HG02571 (cell line): ENCODE measurements around the gene KRT33A.

Experiments used
- ATAC-seq: cut with Tn5 transposase; IDR thresholded peaks from one replicate; pipeline ENCODE4 v1.9.1; 2021; ENCODE audit warnings: mild to moderate bottlenecking, moderate library complexity; ENCODE audit not compliant: unreplicated experiment

The KRT33A gene

DNA sequence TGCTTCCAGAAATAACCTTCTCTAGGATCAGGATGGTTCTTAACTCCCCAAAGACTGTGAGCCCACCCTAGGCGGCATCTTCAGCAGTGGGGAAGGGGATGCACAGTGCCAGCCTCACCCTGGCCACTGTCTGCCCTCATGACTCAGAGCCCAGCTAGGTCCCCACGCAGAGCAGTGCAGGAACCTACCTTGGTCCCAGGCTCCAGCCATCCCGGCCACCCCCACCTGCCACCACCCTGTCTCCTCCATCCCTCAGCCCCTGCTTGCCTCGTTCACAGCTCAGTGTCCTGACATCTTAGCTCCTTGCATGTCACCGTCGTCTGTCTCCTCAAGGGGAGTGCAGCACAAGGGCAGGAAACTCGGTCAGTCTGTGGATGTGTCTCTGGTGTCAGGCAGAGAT is 19.0 kb downstream of the KRT33A start:
- ATAC-seq, result no peak

DNA sequence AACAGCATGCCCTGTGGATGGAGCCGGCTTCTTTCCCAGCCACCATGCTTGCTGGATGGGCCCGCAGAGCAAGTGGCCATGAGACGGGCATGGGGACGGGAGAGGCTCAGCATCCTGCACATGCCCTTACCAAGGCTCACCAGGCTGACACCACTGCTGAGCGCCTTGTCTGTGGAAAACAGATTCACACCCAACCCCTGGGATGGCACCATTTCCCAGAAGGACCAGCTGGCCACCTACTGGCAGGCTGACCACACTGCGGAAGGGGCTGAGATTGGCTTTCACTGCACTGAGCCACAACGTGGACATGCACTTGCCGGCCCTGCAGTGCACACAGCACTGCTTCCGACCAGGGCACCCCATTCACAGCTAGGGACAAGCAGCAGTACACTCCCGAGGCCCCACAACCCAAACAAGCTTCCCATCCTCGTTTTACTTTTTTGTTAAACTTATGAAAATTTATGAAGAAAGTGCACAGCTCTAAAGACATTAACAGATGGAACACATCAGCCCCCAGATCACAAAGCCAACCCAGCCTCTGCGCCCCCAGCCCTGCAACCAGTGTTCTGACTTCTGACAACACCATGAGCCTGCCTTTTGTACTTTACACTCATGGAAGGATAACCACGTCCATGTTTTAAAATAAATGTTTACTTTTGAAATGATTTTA is 21.2 kb downstream of the KRT33A start:
- ATAC-seq, result no peak

DNA sequence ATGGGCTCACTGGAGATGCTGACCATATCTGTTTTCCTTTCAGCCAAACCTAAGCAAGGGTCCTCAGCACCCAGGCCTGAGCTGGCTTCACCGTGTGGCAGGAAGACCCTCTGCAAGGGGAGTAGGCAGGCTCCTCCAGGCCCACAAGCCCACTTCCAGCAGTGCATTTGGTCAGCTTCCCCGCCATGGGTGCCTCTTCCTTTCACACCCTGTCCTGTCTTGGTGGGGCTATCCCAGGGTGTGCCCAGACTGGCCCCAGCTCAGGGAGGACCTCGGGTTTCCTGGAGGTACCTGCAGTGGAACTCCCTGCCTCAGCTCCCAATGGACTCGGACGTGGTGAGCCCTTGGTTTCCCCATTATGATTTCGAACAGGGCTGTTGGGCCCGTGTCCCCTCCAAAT is 22.4 kb downstream of the KRT33A start:
- no peak for ATAC-seq

DNA sequence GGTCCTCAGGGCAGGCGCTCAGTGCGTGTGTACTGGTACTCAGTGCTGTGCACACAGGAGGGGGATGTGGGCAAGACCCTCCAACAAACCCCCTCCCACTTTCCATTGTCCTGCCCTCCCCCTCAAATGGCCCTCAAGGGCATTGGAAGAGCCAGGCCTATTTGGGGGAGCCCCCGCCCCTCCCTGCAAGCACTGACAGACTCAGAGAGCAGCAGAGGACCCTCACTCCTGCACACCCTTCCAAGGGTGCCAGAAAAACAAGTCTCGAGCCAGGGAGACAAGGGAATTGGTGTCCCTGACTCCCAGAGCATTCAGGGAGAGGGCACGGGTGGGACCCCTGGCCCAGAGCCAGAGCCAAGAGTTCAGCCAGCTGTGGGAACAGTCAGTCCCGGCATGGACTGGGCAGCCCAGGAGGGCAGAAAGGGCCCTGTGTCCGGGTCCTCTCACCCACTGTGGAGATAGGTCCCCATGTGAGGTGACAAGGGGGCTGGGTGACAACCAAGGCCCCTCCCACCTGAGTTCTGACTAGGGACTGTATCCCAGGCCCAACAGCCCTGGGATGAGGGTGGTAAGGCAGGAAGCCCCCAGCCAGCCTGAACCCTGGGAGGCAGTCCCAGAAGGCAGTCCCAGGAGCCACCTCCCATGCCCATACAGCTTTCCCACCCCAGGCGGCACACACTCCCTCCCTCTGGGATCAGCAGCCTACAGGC is 23.1 kb downstream of the KRT33A start:
- ATAC-seq, result no peak

DNA sequence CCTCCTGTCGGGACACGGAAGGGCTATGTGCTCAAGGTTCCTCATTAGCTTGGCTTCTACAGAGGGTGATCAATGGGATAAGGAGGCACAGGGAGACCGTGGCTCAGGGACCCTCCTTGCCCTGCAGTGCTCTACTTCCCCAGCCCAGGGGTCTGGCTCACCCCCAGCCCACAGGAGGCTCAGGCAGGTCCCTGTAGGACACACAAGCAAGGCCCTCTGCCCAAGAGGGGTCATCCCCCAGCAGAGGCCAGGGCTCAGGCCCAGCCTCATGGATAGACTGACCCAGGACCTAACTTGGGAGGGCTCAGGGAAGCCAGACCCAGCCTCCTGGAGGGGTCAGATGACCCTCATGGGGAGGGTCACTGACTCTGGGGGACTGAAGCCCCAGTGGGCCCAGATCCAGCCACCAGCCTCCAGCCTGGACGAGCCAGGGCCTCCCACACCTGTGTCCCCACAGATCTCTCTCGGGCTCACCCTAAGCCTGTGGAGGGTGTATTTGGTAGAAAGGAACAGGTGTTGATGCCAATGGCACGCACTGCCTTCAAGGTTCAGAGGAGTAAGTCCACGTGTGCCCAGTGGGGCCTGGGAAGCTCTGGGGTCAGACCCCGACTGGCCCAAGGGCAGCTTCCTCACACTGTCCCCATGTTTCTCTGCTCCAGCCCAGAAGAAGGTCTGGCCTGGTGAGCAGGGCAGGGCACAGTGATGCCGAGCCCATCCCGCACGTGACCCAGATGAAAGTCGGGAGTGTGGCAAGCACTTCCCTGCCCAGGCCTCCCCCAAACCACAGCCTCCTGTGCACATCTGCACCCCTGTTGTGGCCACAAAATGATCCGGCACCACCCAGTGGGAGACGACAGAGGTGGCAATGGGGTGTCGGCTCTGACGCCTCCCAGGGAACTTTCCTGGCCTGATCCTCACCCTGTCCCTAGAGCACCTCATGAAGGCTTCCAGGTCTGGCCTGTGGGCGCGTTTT is 24.2 kb downstream of the KRT33A start:
- no peak for ATAC-seq

DNA sequence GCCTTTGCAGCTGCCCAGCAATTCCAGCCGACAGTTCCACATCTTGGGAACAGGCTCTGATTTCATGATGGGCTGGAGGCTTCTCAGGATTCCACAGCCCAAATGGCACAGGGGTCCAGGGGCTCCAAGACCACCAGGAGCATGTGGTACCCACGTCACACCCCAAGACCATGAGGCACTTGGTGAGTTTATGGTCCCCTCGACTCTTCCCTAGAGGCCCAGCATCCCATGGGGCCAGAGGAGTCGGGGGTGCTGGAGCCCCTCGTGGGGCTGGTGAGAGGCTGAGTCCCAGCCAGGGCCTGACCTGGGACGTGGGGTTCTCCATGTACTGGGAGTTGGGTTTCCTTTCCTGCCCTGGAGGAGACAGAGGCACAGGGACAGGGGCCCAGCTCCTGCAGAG is 25.0 kb downstream of the KRT33A start:
- no peak for ATAC-seq

DNA sequence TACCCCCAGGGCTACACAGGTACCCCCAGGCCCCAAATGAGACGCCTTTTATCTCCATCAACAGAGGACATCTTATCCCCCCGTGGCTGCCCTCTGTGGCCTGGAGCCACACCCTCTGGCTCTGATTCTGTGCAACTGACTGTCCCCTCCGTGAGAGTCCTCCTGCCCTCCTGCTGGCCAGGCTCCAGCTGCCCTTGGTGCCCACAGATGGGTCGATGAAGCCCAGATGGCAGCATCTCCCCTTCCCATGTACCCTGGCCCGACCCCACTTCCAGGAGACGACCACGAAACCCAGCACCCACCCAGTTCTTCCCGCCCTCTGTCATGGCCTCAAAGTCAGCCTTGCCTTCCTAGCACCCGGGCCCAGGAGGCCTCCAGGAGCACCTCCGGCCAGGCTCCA is 25.5 kb downstream of the KRT33A start:
- no peak for ATAC-seq

DNA sequence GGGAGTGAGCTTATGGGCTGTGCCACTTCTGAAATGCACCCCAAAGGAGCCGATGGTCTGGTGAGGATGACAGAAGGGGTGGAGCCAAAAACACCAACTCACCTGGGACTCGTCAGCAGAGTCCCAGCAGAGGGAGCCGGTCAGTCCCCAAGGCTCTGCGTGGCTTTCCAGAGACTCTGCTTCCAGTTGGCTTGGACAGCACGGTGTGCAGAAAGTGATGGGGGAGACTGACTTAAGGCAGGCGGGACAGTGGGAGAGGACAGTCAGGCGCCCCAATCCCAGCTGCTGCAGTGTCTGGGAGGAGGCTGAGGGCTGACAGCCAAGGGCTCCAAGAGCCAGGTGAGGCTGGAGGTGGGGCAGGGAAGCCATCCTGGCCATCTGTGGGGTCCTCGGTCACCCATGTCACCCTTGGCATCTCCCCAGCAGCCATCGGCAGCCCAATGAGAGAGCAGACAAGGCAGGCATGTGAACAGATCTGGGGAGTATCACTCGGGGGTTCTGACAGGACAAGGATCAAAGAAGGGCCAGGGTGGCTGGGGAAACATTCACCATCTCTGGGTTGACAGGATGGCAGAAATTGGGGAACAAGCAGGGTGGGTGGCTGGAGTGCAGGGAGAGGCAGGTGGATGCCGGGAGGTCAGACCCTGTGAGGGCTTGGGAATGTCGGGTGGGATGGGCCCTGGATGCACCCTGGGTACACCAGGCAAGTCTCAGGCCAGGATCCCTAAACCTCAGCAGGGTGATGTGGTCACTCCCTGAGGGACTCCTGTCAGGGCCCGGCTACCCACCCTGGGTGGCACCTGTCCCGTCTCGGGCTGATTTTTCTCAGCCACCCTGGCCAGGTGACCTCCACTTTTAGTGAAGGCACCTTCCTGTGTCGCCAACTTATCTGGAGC is 26.2 kb downstream of the KRT33A start:
- no peak for ATAC-seq

DNA sequence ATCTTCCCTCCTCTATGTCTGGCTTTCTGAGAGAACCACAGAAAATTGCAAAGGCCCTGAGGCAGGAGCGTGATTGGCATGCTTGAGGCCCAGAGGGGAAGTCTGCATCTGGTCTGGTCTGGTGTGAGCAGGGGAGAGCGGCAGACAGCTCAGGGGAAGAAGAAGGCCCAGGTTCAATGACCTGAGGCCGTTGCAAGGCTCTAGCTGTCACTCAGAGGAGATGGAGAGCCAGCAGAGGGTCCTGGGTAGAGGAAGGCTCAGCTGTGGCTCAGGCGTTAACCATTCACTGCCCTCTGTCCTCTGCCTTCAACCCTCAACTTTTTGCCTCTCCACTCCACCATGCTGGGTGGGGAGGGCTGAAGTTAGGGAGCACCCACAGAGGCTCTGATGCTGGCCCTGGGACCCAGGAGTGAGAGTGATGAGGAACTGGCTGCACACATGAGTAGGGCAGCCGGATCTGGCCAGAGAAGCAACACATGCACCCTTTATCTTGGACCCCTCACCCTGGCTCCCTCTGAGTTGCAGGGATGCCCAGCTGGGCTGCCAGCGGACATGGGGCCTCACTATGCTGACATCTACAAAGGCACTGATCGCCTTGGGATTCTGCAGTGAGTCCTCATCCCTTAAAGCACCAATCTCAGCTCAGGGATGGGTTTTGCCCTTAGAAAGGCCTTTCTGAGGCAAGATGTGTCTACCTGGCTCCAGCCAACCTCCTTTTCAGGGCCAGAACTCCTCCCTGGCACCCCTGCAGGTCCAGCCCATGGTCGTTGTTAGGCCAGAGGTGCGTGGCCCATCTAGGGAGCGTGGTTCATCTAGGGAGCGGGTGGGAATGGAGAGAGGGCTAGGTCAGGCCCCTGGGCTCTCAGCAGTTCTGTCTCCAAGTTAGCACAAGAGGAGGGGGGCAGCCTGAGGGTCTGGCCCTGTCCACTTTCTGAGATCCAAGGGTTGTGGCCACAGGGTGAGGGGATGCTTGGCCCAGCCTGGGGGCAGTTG is 27.4 kb downstream of the KRT33A start:
- no peak for ATAC-seq

DNA sequence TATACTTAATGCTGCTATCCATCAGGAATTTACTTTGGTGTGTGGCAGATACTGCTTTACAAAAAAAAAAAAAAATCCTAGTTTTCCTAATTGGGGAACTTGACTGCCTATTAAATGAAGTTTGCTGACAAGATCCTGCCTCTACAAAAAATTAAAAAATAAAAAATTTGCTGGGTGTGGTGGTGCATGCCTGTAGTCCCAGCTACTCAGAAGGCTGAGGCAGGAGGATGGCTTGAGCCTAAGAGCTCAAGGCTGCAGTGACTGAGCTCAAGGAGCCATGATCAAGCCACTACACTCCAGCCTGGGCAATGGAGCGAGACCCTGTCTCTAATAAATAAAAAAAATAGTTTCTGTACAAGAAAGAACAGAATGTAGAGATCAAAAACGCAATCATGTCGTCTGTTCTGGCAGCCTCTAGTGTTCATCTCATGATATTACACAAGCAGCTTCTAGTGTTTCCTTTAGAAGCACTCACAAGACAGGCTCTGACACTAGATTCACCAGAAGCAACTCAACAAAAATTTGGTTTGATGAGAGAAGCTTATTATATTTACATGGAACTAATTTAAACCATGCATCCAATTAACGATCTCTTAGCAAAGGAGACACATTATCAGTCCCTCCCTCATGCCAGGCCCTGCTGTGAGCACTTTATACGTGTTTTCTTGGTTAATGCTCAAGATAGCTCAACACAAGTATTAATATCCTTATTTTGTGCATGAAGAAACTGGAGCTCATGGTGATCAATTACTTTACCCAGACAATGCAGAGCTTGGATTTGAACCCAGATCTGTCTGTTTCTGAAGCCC is 28.3 kb downstream of the KRT33A start:
- no peak for ATAC-seq

DNA sequence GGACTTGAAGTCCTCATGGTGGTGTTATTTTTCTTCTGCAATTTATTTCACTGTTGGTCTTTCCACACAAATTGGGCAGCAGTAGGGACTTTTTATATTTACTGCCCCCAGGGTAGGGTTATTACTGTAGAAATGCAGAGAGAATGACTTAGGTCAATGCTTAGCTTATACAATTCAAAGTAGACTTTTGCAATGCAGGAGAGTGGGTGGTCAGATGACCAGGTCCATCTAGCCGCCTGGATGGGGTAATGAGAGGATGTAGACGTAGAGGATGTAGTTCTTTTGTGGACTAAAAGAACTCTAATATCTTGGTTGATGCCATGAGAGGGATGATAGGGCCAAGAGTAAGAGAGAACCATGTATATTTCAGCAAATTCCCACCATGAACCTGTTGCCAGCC is 32.4 kb downstream of the KRT33A start:
- ATAC-seq, result no peak

DNA sequence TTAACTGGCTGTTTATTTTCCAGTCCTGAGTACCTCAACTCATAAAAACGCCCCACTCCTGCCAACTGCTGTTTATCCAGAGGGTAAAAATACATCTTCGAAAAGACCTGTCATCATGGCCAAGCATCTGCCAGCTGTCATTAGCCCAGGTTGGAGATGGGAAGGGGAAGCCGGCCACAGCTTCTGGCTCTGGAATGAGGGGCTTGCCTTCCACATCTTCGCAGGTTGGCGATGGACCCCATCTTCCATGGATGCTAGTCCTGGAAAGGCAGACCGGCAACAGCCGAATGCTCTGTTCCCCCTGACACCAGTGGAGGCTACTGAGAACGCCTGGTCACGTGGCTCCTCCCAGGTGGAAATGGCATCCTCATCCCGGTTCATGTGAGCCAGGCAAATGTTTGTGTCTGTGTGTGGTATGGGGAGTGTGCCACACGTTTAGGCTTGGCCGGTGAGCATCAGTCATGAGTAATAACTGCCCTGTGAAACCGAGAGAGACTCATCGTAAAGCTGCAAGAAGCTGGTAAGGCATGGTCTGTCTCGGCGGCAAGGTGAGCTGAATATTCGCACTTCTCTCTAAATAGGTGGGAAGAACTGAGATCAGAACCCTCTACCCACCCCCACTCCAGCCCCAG is 34.7 kb downstream of the KRT33A start:
- ATAC-seq, result no peak

DNA sequence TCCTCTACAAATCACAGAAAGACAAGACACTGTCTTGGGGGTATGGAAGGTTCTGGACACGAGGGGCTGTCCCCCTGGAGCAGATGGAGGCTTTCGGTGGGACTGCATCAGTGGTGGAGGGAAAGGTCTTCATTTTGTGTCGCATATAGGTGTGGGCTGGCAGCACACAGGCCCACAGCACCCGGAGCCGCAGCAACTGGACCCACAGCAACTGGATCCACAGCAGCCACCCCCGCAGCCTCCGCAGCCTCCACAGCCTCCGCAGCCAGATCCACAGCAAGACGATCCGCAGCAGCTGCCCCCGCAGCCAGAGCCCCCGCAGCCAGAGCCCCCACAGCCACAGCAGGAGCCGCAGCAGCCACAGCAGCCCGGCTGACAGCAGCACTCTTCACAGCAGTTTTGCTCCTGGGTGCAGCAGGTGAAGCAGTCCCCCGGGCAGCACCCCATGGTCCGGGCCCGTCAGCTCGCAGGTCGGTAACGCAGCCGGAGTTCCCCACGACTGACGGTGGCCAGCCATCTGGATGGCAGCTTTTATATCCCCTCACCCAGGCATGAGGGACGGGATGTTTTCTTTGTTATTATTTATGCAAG is 35.3 kb downstream of the KRT33A start, which contains the start of gene KRTAP17-1:
KRTAP17-1 (minus strand) TSS at position 507 of the 591 bp plus-strand sequence; CDS start at position 447, 60 bp downstream.
- ATAC-seq, result no peak

DNA sequence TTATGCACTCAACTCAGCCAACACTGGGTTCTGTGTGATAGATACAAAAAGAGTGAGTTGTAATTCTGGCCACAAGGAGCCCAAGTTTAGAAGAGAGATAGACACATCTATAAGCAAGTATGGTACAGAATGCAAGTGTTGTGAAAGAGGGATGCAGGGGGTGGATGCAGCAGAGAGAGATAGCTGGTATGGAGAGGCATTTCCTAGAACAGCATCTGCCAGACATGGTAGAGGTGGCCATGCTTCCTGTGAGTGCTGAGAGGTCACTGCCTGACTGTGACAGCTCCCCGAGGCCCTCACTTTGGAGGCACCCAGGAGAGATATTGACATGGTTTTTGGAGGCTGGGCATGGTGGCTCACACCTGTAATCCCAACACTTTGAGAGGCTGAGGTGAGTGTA is 39.5 kb downstream of the KRT33A start:
- no peak for ATAC-seq

DNA sequence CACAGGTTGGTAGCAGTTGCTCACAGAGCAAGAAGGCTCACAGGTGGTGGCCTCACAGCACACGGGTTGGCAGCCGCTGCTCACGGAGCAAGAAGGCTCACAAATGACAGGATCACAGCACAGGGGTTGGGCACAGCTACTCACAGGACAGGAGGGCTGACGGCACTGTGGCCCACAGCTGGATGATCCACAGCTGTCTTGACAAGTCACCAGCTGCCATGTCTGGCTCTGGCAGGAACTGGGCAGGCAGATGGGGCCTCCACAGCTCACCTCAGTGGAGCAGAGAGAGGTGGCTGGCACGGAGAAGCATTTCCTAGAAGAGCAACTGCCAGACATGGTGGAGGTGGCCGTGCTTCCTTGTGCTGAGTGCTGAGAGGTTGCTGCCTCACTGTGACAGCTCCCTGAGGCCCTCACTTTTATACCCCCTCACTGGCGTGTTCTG is 41.7 kb downstream of the KRT33A start, which contains the start of gene KRTAP16-1:
KRTAP16-1 (minus strand) TSS at position 392 of the 442 bp plus-strand sequence; CDS start at position 336, 56 bp downstream.
- no peak for ATAC-seq

DNA sequence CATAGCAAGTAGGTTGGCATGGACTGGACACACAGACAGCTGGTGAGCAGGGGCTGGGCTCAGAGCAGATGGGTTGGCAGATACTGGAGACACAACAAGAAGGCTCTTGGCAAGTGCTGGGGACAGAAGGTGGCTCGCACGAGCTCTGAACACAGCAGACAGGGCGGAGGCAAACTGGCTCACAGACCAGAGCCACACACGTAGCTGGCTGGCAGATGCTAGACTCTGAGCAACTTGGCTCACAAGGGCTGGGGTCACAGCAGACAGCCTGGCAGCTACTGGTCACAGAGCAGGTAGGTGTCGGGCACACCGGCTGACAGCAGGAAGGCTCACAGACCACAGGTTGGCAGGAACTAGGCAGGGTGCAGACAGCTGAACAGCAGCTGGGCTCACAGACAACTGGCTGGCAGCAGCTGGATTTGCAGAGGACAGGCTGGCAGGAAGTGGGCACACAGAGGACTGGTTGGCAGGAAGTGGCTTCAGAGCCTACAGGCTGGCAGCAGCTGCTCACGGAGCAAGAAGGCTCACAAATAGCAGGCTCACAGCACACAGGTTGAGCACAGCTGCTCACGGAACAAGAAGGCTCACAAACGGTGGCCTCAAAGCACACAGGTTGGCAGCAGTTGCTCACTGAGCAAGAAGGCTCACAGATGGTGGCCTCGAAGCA is 42.2 kb downstream of the KRT33A start:
- no peak for ATAC-seq

DNA sequence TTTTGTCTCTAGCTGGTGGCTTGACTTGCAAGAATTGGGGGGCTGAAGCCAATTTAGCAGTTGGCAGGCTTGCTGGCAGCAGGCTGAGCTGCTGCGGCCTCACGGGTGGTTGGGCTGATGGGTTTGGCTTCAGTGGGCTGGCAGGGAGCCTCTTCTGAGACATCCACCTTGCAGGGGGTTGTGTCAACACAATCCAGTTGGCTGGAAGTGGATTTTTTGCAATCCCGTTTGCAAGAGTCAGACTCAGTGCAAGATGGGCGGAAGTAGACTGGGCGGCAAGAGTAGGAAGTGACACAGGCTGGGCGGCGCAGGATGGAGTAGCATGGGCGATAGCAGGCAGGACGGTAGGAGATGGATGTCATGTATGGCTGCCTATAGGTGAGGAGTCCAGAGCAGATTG is 43.0 kb downstream of the KRT33A start:
- ATAC-seq, result no peak
